NOMO-1 treated with dmso at 0.1 percent for 144 hours (cell line): ENCODE results near the gene ETFA.

Source experiments
- DNase-seq: peaks from one replicate; lab custom pipeline; 2025; ENCODE audit not compliant: unreplicated experiment; lab: John Stamatoyannopoulos, UW

ETFA gene

GRCh38 chr15:76311100-76311953, at the start of gene ETFA:
Gene ETFA, minus strand, starts transcription at chr15:76311469. Its CDS starts 81 bp downstream, at chr15:76311388.
- DNase-seq = peak; percentile 96

- DNase-seq = no peak
These were observed 49.1 kb upstream of the ETFA start for GRCh38 chr15:76360416-76360815.

- no peak for DNase-seq
These were observed 47.9 kb upstream of the ETFA start for GRCh38 chr15:76359152-76359551.

- DNase-seq = no peak
These were observed 47.2 kb upstream of the ETFA start for GRCh38 chr15:76358453-76358852.

- no peak for DNase-seq
These were observed 43.7 kb upstream of the ETFA start for GRCh38 chr15:76354823-76355440.

- DNase-seq = no peak
These were observed 42.6 kb upstream of the ETFA start for GRCh38 chr15:76353903-76354302.

- no peak for DNase-seq
These were observed 41.8 kb upstream of the ETFA start for GRCh38 chr15:76353023-76353577.

GRCh38 chr15:76349301-76350070, 38.2 kb upstream of the ETFA start:
- no peak for DNase-seq

GRCh38 chr15:76347482-76348055, 36.3 kb upstream of the ETFA start:
- no peak for DNase-seq

- DNase-seq = no peak
These were observed 35.6 kb upstream of the ETFA start for GRCh38 chr15:76346669-76347481.

- DNase-seq = no peak
These were observed 34.8 kb upstream of the ETFA start for GRCh38 chr15:76345880-76346668.

GRCh38 chr15:76345583-76345879, 34.3 kb upstream of the ETFA start:
- DNase-seq = no peak

GRCh38 chr15:76344893-76345582, 33.8 kb upstream of the ETFA start:
- DNase-seq = no peak

- no peak for DNase-seq
These were observed 32.2 kb upstream of the ETFA start for GRCh38 chr15:76343313-76343996.

GRCh38 chr15:76342382-76343201, 31.3 kb upstream of the ETFA start:
- DNase-seq = no peak

- DNase-seq = no peak
These were observed 30.8 kb upstream of the ETFA start for GRCh38 chr15:76342058-76342381.

- DNase-seq = no peak
These were observed 30.2 kb upstream of the ETFA start for GRCh38 chr15:76341366-76342057.
